ENCODE data around the gene ETDC.

The ETDC gene

GRCh38 chrX:135295944-135296305 lies 13.4 kb upstream of the ETDC start:
- WGBS (ENCODE audit: extremely low coverage, insufficient coverage, insufficient read length): no CpG with 5 or more reads among the region's 10 CpGs
- no peaks in the 10 kb centered on the region for H3K79me1 ChIP-seq (ENCODE audit: low read length)
- H3K18ac ChIP-seq (ENCODE audit: low read length): no peak overlapping the region
- no peak overlapping the region for H2BK120ac ChIP-seq (ENCODE audit: insufficient read depth, low read length, poor library complexity)
- no peak overlapping the region for H4K8ac ChIP-seq (ENCODE audit: low read depth, low read length)
- H4K91ac ChIP-seq (ENCODE audit: low read depth, low read length): no peak overlapping the region
- no peak overlapping the region for H2AFZ ChIP-seq (ENCODE audit: insufficient read depth, low read length, poor library complexity)
- H3K36me3 ChIP-seq (ENCODE audit: control insufficient read depth in 1 of 2, insufficient read depth in 2 of 2, low read length in 2 of 2): no peaks in the 10 kb centered on the region
- H3K27me3 ChIP-seq (ENCODE audit: insufficient read depth, low read length): no peaks in the 10 kb centered on the region
- H3K9ac ChIP-seq (ENCODE audit: low read length): no peak overlapping the region
- no peak overlapping the region for H3K27ac ChIP-seq (ENCODE audit: low read depth, low read length)
- peak overlapping the region; percentile 86 for H3K4me2 ChIP-seq (ENCODE audit: low read length)
- no peak overlapping the region for H3K14ac ChIP-seq (ENCODE audit: low read length)
- no peak overlapping the region for H3K4ac ChIP-seq (ENCODE audit: low read depth, low read length)
- no peak overlapping the region for H2AK5ac ChIP-seq (ENCODE audit: low read length)
- H2BK5ac ChIP-seq (ENCODE audit: low read depth, low read length, poor library complexity): no peak overlapping the region
- H3K4me3 ChIP-seq (ENCODE audit: low read depth, low read length): no peak overlapping the region
- no peaks in the 10 kb centered on the region for H3K79me2 ChIP-seq (ENCODE audit: control insufficient read depth, insufficient read depth, low read length, poor library complexity)
- H3K23ac ChIP-seq (ENCODE audit: low read length): no peak overlapping the region
- no peak for DNase-seq
- H2BK12ac ChIP-seq (ENCODE audit: low read length): no peak overlapping the region
- H4K12ac ChIP-seq (ENCODE audit: low read depth, low read length): no peak overlapping the region
- no peaks in the 10 kb centered on the region for H3K9me3 ChIP-seq (ENCODE audit: insufficient read depth, low read depth, low read length)
- H3K4me1 ChIP-seq (ENCODE audit: control insufficient read depth in 1 of 2, insufficient read depth in 2 of 2, low read length in 2 of 2): peaks cover 0 to 2% of the 10 kb centered on the region in 2 experiments

- Histone ChIP-seq H3K27ac (ENCODE audit: low read depth, low read length) (no peak overlapping the region), H3K9me3 (ENCODE audit: insufficient read depth, low read depth, low read length) (no peaks in the 10 kb centered on the region), H3K14ac (ENCODE audit: low read length) (no peak overlapping the region), H2AFZ (ENCODE audit: insufficient read depth, low read length, poor library complexity) (no peak overlapping the region), H4K12ac (ENCODE audit: low read depth, low read length) (no peak overlapping the region), H2BK120ac (ENCODE audit: insufficient read depth, low read length, poor library complexity) (no peak overlapping the region), H3K79me1 (ENCODE audit: low read length) (no peaks in the 10 kb centered on the region), H3K4ac (ENCODE audit: low read depth, low read length) (no peak overlapping the region), H2BK12ac (ENCODE audit: low read length) (no peak overlapping the region), H4K8ac (ENCODE audit: low read depth, low read length) (no peak overlapping the region), H2AK5ac (ENCODE audit: low read length) (no peak overlapping the region), H3K4me2 (ENCODE audit: low read length) (no peak overlapping the region), H3K4me3 (ENCODE audit: low read depth, low read length) (no peak overlapping the region), H2BK5ac (ENCODE audit: low read depth, low read length, poor library complexity) (no peak overlapping the region), H3K9ac (ENCODE audit: low read length) (no peak overlapping the region), H3K18ac (ENCODE audit: low read length) (no peak overlapping the region), H3K4me1 (ENCODE audit: control insufficient read depth in 1 of 2, insufficient read depth in 2 of 2, low read length in 2 of 2) (no peaks in the 10 kb centered on the region), H3K36me3 (ENCODE audit: control insufficient read depth in 1 of 2, insufficient read depth in 2 of 2, low read length in 2 of 2) (no peaks in the 10 kb centered on the region), H3K23ac (ENCODE audit: low read length) (no peak overlapping the region), H4K91ac (ENCODE audit: low read depth, low read length) (no peak overlapping the region), H3K27me3 (ENCODE audit: insufficient read depth, low read length) (no peaks in the 10 kb centered on the region), H3K79me2 (ENCODE audit: control insufficient read depth, insufficient read depth, low read length, poor library complexity) (no peaks in the 10 kb centered on the region)
- DNase-seq: no peak
- WGBS (ENCODE audit: extremely low coverage, insufficient coverage, insufficient read length): no CpG with 5 or more reads among the region's 5 CpGs
These were observed 6.9 kb upstream of the ETDC start for GRCh38 chrX:135302269-135302873.

- Histone ChIP-seq H3K4me3 (ENCODE audit: low read depth, low read length) (no peak overlapping the region), H2BK120ac (ENCODE audit: insufficient read depth, low read length, poor library complexity) (no peak overlapping the region), H3K9me3 (ENCODE audit: insufficient read depth, low read depth, low read length) (no peaks in the 10 kb centered on the region), H3K4ac (ENCODE audit: low read depth, low read length) (no peak overlapping the region), H3K18ac (ENCODE audit: low read length) (no peak overlapping the region), H3K79me1 (ENCODE audit: low read length) (no peaks in the 10 kb centered on the region), H3K14ac (ENCODE audit: low read length) (no peak overlapping the region), H4K8ac (ENCODE audit: low read depth, low read length) (no peak overlapping the region), H3K79me2 (ENCODE audit: control insufficient read depth, insufficient read depth, low read length, poor library complexity) (no peaks in the 10 kb centered on the region), H4K91ac (ENCODE audit: low read depth, low read length) (no peak overlapping the region), H3K36me3 (ENCODE audit: control insufficient read depth in 1 of 2, insufficient read depth in 2 of 2, low read length in 2 of 2) (no peaks in the 10 kb centered on the region), H2BK12ac (ENCODE audit: low read length) (no peak overlapping the region), H2BK5ac (ENCODE audit: low read depth, low read length, poor library complexity) (no peak overlapping the region), H3K4me2 (ENCODE audit: low read length) (no peak overlapping the region), H3K9ac (ENCODE audit: low read length) (no peak overlapping the region), H3K4me1 (ENCODE audit: control insufficient read depth in 1 of 2, insufficient read depth in 2 of 2, low read length in 2 of 2) (no peaks in the 10 kb centered on the region), H3K27me3 (ENCODE audit: insufficient read depth, low read length) (no peaks in the 10 kb centered on the region), H4K12ac (ENCODE audit: low read depth, low read length) (no peak overlapping the region), H2AK5ac (ENCODE audit: low read length) (no peak overlapping the region), H3K23ac (ENCODE audit: low read length) (no peak overlapping the region), H3K27ac (ENCODE audit: low read depth, low read length) (no peak overlapping the region), H2AFZ (ENCODE audit: insufficient read depth, low read length, poor library complexity) (no peak overlapping the region)
- DNase-seq: peak; percentile 60 to 61
- WGBS (ENCODE audit: extremely low coverage, insufficient coverage, insufficient read length): no CpG with 5 or more reads among the region's 2 CpGs
These were observed 4.5 kb upstream of the ETDC start for GRCh38 chrX:135304741-135305140.

- Histone ChIP-seq H2AFZ (ENCODE audit: insufficient read depth, low read length, poor library complexity) (no peak overlapping the region), H3K36me3 (ENCODE audit: control insufficient read depth in 1 of 2, insufficient read depth in 2 of 2, low read length in 2 of 2) (no peaks in the 10 kb centered on the region), H3K9me3 (ENCODE audit: insufficient read depth, low read depth, low read length) (no peaks in the 10 kb centered on the region), H2BK12ac (ENCODE audit: low read length) (no peak overlapping the region), H3K27me3 (ENCODE audit: insufficient read depth, low read length) (no peaks in the 10 kb centered on the region), H3K9ac (ENCODE audit: low read length) (no peak overlapping the region), H3K4me1 (ENCODE audit: control insufficient read depth in 1 of 2, insufficient read depth in 2 of 2, low read length in 2 of 2) (no peaks in the 10 kb centered on the region), H4K91ac (ENCODE audit: low read depth, low read length) (no peak overlapping the region), H2BK120ac (ENCODE audit: insufficient read depth, low read length, poor library complexity) (no peak overlapping the region), H3K14ac (ENCODE audit: low read length) (no peak overlapping the region), H3K4me2 (ENCODE audit: low read length) (no peak overlapping the region), H2AK5ac (ENCODE audit: low read length) (no peak overlapping the region), H3K79me2 (ENCODE audit: control insufficient read depth, insufficient read depth, low read length, poor library complexity) (no peaks in the 10 kb centered on the region), H3K18ac (ENCODE audit: low read length) (no peak overlapping the region), H4K8ac (ENCODE audit: low read depth, low read length) (no peak overlapping the region), H3K4ac (ENCODE audit: low read depth, low read length) (no peak overlapping the region), H4K12ac (ENCODE audit: low read depth, low read length) (no peak overlapping the region), H3K27ac (ENCODE audit: low read depth, low read length) (no peak overlapping the region), H2BK5ac (ENCODE audit: low read depth, low read length, poor library complexity) (no peak overlapping the region), H3K79me1 (ENCODE audit: low read length) (no peaks in the 10 kb centered on the region), H3K4me3 (ENCODE audit: low read depth, low read length) (no peak overlapping the region), H3K23ac (ENCODE audit: low read length) (no peak overlapping the region)
- no peak for DNase-seq
- WGBS (ENCODE audit: extremely low coverage, insufficient coverage, insufficient read length): no CpG with 5 or more reads among the region's 3 CpGs
These were observed 2.1 kb upstream of the ETDC start for GRCh38 chrX:135307171-135307570.

Measured in trophoblast cell (in vitro differentiated cells and primary cell).